AG04450 (cell line): ENCODE data around the gene CAMSAP1. TPM values are rescaled to one million over a fixed set of nuclear protein-coding genes. Genes with fewer than 3 reads are reported as not detected.

Experiments used
- CTCF ChIA-PET: fragments of 300-600, 350-600 bp; formaldehyde crosslinking; extraction: SDS; loops from one replicate; lab custom pipeline; 2022; ENCODE audit warnings: antibody characterized with exemption, inconsistent platforms; lab: Charles Lee
- POLR2A ChIA-PET: fragments of 350-600 bp; formaldehyde crosslinking; extraction: SDS; loops from one replicate; lab custom pipeline; 2021; ENCODE audit warnings: antibody characterized with exemption, inconsistent platforms; lab: Yijun Ruan, JAX
- DNase-seq: peaks from one replicate; pipeline ENCODE4 v3.0.0-alpha.2; 2011; ENCODE audit warnings: low read depth, low spot score
- H3K27ac ChIP-seq: one replicate; pipeline ENCODE4 v1.5.1; 2012; ENCODE audit warnings: low read depth, low read length, control low read depth
- H3K27me3 ChIP-seq: one replicate; pipeline ENCODE4 v1.6.0; 2012; ENCODE audit warnings: low read length; ENCODE audit not compliant: control insufficient read depth, insufficient read depth
- H3K4me3 ChIP-seq: 2 replicates; pipeline ENCODE4 v1.5.1; 2011; ENCODE audit warnings: mild to moderate bottlenecking, low read depth, low read length, control low read depth
- H3K9me3 ChIP-seq: 2 replicates; pipeline ENCODE4 v1.5.1; 2012; ENCODE audit warnings: low read length; ENCODE audit not compliant: control insufficient read depth, insufficient read depth
- polyA plus RNA-seq: library from polyadenylated mRNA; depleted of rRNA; stranded (reverse); fragments of >200 nt; gene quantifications from 2 replicates; pipeline ENCODE4 v1.2.3, GENCODE V29; 2011
- TF ChIP-seq, protein P1 (sequence below): IDR thresholded peaks from 2 replicates; pipeline ENCODE4 v1.5.1; 2011; ENCODE audit warnings: low read depth, low read length, control low read depth, inconsistent platforms

The CAMSAP1 gene
- polyA plus RNA-seq, 1 experiment, result 7.8 TPM

DNA sequence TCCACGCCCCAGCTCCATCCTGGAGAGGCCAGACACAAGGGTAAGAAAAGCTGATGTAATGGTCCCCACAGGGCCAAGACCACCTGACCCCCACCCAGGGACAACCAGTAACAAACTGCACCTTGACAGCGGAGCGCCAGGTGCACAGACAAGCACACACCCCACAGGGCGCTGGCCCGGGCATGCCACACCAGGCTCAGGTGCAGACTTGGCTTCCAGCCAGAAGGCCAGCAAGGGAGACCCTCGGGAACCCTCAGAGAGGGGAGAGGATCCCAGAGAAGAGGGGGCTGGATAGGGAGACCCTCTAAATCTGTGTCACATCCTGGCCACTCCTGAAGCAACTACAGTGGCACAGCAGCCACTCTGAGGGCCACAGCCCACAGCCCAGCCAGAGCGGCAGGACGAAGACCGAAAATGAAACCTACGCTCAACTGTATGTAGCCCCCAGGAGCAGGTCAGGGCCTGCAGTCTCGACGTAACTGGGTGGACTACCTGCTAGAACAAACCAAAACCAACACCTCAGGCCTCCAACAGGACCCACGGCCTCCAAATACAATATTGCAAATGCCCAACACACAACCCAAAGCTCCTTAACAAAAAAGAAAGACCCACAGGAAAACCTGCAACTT is 18.5 kb downstream of the CAMSAP1 start:
- no peak overlapping the region for H3K27ac ChIP-seq
- POLR2A ChIA-PET, result no interaction called here
- TF ChIP-seq, protein P1, sequence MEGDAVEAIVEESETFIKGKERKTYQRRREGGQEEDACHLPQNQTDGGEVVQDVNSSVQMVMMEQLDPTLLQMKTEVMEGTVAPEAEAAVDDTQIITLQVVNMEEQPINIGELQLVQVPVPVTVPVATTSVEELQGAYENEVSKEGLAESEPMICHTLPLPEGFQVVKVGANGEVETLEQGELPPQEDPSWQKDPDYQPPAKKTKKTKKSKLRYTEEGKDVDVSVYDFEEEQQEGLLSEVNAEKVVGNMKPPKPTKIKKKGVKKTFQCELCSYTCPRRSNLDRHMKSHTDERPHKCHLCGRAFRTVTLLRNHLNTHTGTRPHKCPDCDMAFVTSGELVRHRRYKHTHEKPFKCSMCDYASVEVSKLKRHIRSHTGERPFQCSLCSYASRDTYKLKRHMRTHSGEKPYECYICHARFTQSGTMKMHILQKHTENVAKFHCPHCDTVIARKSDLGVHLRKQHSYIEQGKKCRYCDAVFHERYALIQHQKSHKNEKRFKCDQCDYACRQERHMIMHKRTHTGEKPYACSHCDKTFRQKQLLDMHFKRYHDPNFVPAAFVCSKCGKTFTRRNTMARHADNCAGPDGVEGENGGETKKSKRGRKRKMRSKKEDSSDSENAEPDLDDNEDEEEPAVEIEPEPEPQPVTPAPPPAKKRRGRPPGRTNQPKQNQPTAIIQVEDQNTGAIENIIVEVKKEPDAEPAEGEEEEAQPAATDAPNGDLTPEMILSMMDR, result no peak
- CTCF ChIA-PET, result interaction anchor here (1.2 kb wide), 1 partner anchor 23 kb away, joined by 3 read pairs; no protein-coding TSS in a partner anchor
- no peak overlapping the region for H3K4me3 ChIP-seq
- no peaks in the 10 kb centered on the region for H3K27me3 ChIP-seq
- no peaks in the 10 kb centered on the region; the same call in 1 of the 2 replicates for H3K9me3 ChIP-seq
- no peak for DNase-seq

DNA sequence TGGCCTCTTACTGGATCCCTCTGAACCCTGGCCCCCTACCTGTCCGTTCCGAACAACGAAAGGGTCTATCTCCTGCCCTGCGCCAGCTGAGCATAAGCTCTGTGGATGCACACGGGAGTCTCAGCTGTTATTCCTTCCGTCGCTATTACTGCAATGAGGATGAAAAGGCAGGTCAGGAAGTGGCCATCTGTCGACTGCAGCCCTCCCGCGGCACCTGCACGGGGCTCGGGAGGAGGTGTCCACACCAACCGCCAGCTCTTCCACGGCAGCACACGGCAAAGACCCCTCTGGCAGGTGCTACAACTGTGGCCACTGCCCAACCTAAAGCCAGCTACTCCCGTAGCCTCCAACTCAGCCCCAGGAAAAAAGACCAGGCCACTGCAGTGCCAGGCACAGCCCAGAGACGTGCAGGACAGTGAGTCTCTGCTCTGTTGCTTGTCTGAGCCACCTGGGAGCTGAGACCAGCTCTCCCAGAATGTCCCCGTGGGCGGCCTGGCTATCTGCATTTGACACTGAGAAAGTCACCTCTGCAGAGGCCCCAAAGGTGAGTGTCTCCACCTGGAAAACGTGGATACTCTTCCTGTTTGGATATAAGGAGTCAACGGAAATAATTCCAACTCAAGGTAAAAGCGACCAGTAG is 19.1 kb downstream of the CAMSAP1 start:
- no peak for DNase-seq
- POLR2A ChIA-PET, result no interaction called here
- CTCF ChIA-PET, result no interaction called here
- Histone ChIP-seq H3K27me3 (no peaks in the 10 kb centered on the region), H3K9me3 (no peaks in the 10 kb centered on the region; the same call in 1 of the 2 replicates), H3K4me3 (no peak overlapping the region), H3K27ac (no peak overlapping the region)
- TF ChIP-seq, protein P1, result no peak

DNA sequence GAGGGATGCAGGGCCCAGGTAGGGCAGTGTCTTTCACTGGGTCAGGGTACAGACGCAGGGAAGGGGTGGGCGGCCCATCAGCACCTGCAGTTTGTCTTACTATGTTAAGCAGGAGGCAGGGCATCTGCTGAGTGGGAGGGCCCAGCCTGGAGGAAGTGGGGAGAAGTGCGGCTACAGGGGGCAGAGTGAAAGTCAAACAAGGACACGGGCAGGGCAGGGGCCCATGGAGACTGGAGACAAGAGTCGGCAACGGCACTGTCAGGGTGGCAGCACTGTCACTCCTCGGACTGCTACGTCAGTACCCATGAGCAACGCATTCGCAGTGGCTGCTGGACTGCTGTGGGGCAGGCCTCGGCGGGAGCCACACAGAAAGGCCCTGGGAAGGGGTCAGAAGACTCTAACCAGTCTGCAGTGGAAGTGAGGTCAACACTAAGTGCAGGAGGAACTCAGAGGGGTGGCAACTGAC is 19.7 kb downstream of the CAMSAP1 start:
- ChIA-PET POLR2A (no interaction called here), CTCF (no interaction called here)
- no peaks in the 10 kb centered on the region for H3K27me3 ChIP-seq
- no peaks in the 10 kb centered on the region; the same call in 1 of the 2 replicates for H3K9me3 ChIP-seq
- H3K27ac ChIP-seq, result no peak overlapping the region
- TF ChIP-seq, protein P1, result no peak
- no peak overlapping the region for H3K4me3 ChIP-seq
- DNase-seq, result no peak

DNA sequence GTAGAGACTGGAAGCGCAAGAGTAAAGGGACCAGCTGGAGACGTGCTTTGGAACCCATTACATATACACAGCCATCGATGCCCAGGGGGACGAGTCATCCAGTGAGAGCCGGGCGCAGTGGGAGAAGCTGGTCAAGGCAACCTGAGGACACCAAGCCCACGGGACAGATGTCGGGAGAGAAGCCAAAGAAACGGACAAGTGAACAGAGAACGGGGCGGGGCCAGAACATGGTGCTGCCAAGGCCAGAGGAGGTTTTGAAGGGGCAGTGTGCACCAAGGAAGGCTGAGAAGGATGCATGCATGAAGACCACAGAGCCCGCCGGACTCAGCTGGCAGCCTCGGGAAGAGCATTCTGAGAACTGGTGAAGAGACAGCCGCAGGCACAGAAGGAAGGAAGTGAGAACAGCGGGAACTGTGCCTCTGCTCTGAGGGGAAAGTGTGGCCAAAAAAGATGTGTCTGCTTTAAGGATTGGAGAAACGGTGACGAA is 20.3 kb downstream of the CAMSAP1 start:
- TF ChIP-seq, protein P1, result no peak
- Histone ChIP-seq H3K4me3 (no peak overlapping the region), H3K27me3 (no peaks in the 10 kb centered on the region), H3K27ac (no peak overlapping the region), H3K9me3 (no peaks in the 10 kb centered on the region; the same call in 1 of the 2 replicates)
- ChIA-PET CTCF (no interaction called here), POLR2A (no interaction called here)
- DNase-seq, result no peak
